ENCODE data around the gene ELP4.

The ELP4 gene

DNA sequence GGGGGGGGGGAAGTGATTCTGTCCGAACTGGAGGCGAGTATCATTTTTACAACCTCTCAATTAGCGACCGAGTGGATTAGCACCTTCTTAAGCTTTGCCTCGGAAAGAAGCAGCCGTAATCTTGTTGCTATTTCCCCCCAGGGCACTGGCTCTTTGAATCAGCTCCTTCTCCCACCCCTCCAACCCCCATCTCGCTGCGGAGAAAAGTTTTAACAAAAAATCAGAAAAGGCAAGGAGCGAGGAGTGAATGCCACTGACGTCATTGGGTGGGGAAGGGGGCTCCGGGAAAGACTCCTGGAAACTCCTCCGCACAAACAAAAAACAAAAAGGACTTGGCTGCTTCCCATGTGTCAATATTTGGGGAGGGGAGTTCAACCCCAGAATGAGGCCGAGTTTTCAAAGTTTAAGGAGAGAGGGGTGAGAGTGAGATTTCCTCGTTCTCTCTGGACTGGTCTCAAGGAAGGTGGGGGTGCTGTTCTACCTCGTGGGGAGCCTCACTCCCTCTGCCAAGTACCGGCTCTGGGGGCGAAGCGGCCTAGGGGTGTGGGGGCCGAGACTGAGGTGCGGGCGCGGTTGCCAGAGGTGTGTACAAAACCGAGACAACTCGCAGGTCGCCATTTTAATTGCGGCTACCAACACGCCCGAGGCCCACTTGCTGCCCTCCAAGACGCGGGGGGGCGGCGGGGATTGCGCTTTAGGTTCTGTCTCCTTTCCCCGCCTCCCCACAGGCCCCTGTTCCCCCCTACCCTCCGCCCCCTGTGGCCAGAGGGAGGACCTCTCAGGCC is 304.0 kb downstream of the ELP4 start:
- no peak for DNase-seq

- peak; percentile 19 for DNase-seq
Observed at GRCh38 chr11:31814176-31814868, 304.8 kb downstream of the ELP4 start.

GRCh38 chr11:31815711-31816467 is 306.3 kb downstream of the ELP4 start:
- DNase-seq: peak; percentile 17

GRCh38 chr11:31816468-31817053 is 307.0 kb downstream of the ELP4 start:
- DNase-seq: no peak

- DNase-seq: peak; percentile 5
Observed at GRCh38 chr11:31817054-31817620, 307.6 kb downstream of the ELP4 start.

DNA sequence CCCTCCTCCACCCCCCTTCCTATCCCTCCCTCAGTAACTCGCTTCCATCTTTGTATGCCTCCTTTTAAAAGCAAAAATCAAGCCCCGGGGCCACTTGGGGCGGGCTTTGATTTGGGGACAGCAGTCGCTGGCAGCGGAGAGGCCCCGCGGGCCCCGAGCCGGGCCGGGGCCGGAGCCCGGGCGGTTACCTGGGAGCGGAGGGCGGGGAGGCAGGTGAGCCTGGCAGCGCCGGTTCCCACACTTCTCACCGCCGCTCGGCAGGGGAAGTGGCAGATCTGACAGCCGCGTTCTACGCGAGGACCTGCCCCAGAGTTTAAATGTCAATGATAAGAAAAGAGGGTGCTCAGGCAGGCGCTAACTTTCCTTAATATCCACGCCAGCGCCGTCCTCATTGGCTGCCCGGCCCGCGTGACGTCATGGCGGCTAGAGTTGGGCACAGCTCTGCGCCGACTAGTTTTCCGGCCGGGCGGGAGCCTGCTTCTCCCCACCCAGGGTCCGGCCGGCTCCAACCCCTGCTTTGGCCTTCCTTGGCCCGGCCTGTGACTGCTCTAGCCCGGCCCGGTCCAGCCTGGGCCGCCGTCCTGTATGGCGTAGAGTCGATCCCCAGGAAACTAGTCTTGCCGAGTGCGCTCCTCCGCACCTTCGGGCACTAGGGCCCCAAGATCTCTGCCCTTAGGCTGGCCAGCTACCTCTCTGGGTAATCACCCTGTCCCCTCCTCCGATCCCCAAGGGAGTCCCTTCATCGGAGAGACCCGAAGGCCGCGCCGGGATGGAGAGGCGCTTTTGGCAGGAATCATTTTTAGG is 308.3 kb downstream of the ELP4 start:
- no peak for DNase-seq

- DNase-seq: no peak
Observed at GRCh38 chr11:31818425-31818755, 308.8 kb downstream of the ELP4 start.

- DNase-seq: no peak
Observed at GRCh38 chr11:31818874-31819331, 309.3 kb downstream of the ELP4 start.

DNA sequence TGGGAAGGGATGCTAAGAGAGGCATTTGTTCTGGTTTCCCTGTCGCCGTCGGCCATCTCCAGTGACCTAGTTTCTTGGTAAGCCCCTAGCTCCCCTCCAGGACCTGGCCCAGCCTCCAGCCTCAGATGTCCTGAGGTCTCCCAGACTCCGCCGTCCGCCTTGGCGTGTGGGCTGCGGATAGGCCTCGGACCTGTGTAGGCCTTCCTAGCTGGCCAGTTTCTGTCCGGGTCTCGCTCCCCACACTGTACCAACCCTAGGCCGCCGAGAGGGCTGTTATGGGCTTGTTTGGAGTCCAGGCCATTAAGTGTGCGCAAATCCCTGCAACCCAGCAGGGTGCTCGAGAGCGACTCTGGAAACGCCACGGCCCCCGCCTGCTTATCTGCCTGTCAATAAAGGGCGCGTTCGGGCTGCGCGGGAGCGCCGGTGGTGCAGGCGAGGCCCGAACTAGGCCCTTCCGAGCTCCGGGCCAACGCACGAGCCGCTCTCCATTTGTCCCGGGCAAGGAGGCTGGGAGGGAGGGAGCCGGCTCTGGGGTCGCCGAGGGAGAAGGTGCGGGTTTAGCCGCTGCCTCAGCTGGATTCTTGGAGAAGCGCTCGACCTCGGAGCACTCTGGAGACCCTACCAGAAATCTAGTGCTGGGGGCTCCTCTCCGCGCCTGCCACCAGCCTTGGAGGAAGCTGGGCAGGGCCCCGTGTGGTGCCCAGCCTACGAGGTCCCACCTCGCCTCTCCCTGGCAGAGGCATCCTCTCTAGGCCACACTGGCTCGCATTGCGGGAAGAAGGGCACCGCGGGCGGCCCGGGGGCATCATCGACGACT is 310.3 kb downstream of the ELP4 start:
- DNase-seq: no peak

- no peak for DNase-seq
Observed at GRCh38 chr11:31820438-31820818, 310.9 kb downstream of the ELP4 start.

DNA sequence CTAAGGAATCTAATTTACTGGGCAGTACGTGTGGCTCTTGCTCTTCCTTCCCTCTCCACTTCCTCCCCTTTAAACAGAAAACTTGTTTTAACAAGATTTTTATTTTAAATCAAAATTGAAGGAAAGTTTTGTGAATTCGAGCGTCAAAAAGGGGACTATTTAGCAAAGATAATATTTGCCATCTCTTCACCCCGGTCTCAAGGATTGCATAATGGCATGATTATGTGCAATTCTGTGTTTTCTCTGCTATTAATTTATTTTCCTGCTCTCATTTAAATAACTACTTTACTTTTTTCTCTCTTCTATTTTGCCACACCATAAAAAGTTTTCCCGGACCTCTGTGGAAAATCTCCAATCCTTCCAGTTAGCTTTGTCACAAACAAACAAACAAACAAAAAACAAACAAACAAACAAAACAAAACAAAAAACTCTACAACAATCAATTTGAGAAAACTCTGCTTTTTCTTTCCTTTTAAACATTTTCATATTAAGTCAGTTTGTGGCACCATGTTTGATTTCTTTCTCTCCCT is 311.7 kb downstream of the ELP4 start:
- DNase-seq: no peak

DNA sequence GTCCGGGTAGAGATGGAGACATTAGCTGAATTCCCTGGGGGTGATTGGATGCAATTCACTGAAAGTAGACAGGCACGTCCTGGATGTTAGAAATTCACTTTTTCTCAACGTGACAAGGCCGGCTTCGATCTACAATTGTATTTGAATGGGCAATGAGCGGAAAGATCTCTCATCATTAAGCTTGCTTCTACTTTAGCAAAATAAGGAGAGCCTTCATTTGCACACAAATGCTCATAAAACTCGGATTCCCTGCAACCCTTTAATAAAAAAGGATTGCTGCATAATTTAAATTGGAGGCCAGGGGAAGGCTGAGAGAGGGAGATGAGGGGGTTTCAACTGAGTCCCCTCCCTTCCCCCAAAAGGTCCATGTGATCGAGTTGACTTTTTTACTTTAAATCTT is 312.2 kb downstream of the ELP4 start:
- DNase-seq: no peak

GRCh38 chr11:31822175-31822926 is 312.8 kb downstream of the ELP4 start:
- DNase-seq: no peak

- no peak for DNase-seq
Observed at GRCh38 chr11:31822927-31823643, 313.5 kb downstream of the ELP4 start.

GRCh38 chr11:31823644-31824331 is 314.2 kb downstream of the ELP4 start:
- DNase-seq: no peak

DNA sequence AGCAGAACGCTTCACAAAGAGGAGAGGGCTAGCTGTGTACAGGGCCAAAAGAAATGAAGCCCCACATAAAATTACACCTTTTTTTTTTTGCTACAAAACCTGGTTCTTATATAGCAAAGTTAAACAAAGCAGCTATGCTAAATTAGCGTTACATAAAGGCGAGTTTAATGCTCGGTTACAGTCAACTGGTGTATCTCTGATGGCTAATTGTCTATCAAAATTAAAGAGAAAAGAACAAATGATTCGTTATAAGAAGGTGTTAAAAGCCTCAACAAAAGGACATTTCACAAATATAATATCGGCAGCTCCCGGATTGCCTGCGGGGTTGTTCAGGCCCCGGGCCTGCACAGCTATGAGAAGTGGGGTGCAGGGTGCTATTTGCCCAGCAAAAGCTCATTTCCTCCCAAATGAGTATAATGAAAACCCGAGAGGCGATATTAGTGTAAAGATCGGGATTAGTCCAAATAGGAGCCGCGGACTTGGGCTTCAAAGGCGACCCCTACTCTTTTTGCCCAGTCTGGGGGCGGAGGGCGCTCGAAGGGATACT is 314.8 kb downstream of the ELP4 start:
- no peak for DNase-seq

DNA sequence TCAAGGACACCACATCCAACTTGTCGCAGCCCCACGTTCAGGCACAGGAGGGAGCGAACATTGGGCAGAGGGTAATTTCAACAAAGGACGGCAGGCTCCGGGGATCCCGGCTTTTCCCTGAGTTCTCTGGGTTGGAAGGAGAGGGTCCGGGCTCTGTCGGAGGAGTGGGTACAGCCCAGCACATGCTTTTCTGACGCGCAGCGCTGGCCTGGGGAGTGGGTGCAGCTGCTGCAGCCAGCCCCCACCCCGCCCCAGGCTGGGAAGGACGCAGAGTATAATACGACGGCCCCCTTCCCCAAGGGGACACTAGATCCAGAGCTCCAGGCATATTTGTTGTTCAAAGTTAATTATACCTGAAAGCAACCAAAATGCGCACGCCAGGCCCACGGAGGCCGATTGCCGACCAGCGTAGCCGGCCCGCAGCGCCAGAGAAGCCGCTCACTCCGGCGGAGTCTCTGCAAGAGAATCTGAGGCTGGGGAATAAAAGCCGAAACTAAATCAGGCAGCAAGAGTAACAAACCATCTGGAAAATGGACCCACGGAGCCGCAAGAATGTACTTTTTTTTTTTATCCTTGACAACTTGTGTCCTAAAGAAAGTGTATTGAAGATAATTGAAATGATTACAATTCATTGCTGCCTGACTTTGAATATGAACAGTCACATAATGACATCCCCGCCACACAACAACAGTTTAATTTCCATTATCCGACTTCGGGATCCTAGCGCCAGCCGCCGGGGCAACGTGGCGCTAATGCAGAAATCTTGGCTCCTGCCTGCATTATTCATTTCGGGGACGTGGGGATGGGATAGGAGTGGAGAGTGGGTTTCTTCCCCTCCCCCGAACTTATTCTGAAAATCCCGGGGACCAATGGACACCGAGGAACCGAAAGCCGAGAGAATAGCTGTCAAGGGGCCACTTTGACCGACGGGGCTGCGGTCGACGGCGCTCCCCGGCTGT is 315.6 kb downstream of the ELP4 start:
- no peak for DNase-seq
